Measurements from ENCODE around the gene MEAF6.

The MEAF6 gene

GRCh38 chr1:37469386-37469785, 45.2 kb downstream of the MEAF6 start:
- Histone ChIP-seq H3K4me3 (ENCODE audit: severe bottlenecking) (no peak overlapping the region), H3K9me3 (ENCODE audit: severe bottlenecking) (no peaks in the 10 kb centered on the region), H3K27ac (ENCODE audit: poor library complexity, severe bottlenecking) (no peak overlapping the region), H3K4me1 (ENCODE audit: insufficient read depth, poor library complexity, severe bottlenecking) (peaks cover 24% of the 10 kb centered on the region), H3K36me3 (ENCODE audit: low read depth) (no peaks in the 10 kb centered on the region), H3K27me3 (ENCODE audit: insufficient read depth, poor library complexity, severe bottlenecking) (no peaks in the 10 kb centered on the region)
- TF ChIP-seq CTCF (IDR thresholded peaks at IDR 0.05; ENCODE audit: poor library complexity, severe bottlenecking) = no peak
- ATAC-seq (ENCODE audit: low read depth) (no peak), DNase-seq (ENCODE audit: low spot score) (no peak)

DNA sequence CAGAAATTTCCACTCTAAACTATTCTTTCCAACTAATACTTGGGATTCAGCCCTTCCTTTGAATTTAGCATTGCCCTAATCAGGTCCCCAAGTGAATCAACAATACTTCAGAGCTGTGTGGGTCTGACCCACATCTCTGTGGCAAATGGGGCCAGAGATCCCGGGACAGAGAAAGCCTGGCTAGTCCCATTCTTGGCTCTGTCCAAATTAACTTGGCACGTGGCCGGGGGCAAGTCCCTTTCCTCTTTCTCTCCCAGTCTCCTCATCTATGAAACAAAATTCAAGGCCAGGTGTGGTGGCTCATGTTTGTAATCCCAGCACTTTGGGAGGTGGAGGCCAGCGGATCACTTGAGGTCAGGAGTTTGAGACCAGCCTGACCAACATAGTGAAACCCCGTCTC, 46.5 kb downstream of the MEAF6 start:
- TF ChIP-seq CTCF (IDR thresholded peaks at IDR 0.05; ENCODE audit: poor library complexity, severe bottlenecking) = no peak
- ATAC-seq (ENCODE audit: low read depth) (no peak), DNase-seq (ENCODE audit: low spot score) (no peak)
- no peak overlapping the region for H3K4me3 ChIP-seq (ENCODE audit: severe bottlenecking)
- H3K36me3 ChIP-seq (ENCODE audit: low read depth) = no peaks in the 10 kb centered on the region
- H3K27me3 ChIP-seq (ENCODE audit: insufficient read depth, poor library complexity, severe bottlenecking) = no peaks in the 10 kb centered on the region
- peaks cover 23% of the 10 kb centered on the region for H3K4me1 ChIP-seq (ENCODE audit: insufficient read depth, poor library complexity, severe bottlenecking)
- H3K27ac ChIP-seq (ENCODE audit: poor library complexity, severe bottlenecking) = no peak overlapping the region
- H3K9me3 ChIP-seq (ENCODE audit: severe bottlenecking) = no peaks in the 10 kb centered on the region

DNA sequence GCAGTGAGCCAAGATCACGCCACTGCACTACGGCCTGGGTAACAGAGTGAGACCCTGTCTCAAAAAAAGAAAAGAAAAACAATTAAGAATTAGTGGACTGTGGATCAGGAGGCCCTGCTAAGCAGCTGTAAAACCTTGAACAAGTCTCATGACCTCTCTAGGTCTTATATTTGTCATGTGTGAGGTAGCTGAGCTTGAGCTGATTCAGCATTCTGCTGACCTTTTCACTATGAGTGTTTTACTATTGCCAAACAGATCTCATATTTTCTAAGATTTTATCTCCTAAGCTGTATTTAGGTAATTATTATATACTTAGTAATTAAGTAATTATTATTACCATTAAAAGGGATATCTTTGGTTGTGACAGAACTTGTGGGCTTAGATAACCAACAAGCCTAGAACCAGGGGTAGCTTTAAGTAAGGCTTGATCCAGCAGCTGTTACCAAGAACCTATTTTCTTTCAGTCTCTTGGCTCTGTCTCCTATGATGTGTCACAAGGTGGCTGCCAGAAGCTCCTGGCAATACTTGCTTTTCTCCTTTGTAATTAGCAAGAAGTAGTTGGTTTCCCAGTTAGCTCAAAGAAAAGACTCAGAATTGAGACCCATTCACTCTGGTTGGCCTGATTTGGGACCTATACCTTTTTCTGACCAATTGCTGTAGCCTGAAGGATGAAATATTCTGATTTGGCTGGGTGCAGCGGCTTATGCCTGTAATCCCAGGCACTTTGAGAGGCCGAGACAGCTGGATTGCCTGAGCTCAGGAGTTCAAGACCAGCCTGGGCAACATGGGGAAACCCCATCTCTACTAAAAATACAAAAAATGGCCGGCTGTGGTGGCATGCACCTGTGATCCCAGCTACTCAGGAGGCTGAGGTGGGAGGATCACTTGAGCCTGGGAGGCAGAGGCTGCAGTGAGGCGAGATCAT, 48.7 kb downstream of the MEAF6 start:
- no peak overlapping the region for H3K27ac ChIP-seq (ENCODE audit: poor library complexity, severe bottlenecking)
- DNase-seq (ENCODE audit: low spot score) (no peak), ATAC-seq (ENCODE audit: low read depth) (no peak)
- H3K4me1 ChIP-seq (ENCODE audit: insufficient read depth, poor library complexity, severe bottlenecking) = peaks cover 1% of the 10 kb centered on the region
- no peaks in the 10 kb centered on the region for H3K9me3 ChIP-seq (ENCODE audit: severe bottlenecking)
- no peak for TF ChIP-seq CTCF (IDR thresholded peaks at IDR 0.05; ENCODE audit: poor library complexity, severe bottlenecking)
- H3K36me3 ChIP-seq (ENCODE audit: low read depth) = no peaks in the 10 kb centered on the region
- H3K4me3 ChIP-seq (ENCODE audit: severe bottlenecking) = no peak overlapping the region
- H3K27me3 ChIP-seq (ENCODE audit: insufficient read depth, poor library complexity, severe bottlenecking) = no peaks in the 10 kb centered on the region

DNA sequence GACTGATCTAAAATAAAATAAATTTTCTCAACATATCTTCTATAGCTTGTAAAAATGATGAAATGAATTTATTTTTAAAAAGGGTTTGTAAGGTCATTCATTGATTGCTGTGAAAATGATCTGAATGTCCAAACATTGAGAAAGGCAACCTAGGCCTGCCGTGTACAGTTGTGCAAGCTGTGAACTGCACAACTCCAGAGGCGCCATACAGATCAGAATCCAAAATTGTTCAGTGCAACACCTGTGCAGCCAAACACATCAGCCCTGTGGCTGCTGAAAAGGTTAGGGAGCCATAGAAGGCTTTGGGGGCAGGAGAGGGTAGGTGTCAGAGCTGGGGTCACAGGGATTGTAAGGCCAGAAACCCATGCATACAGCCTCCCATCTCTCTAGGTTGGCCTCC, 50.1 kb downstream of the MEAF6 start:
- Histone ChIP-seq H3K9me3 (ENCODE audit: severe bottlenecking) (no peaks in the 10 kb centered on the region), H3K36me3 (ENCODE audit: low read depth) (0 out of 2 replicates have a peak, but pooled peaks cover 3% of the 10 kb centered on the region), H3K27ac (ENCODE audit: poor library complexity, severe bottlenecking) (no peak overlapping the region), H3K4me1 (ENCODE audit: insufficient read depth, poor library complexity, severe bottlenecking) (no peaks in the 10 kb centered on the region), H3K4me3 (ENCODE audit: severe bottlenecking) (no peak overlapping the region), H3K27me3 (ENCODE audit: insufficient read depth, poor library complexity, severe bottlenecking) (no peaks in the 10 kb centered on the region)
- no peak for ATAC-seq (ENCODE audit: low read depth)
- DNase-seq (ENCODE audit: low spot score) = no peak
- no peak for TF ChIP-seq CTCF (IDR thresholded peaks at IDR 0.05; ENCODE audit: poor library complexity, severe bottlenecking)
